NCI-H774 (cell line): ENCODE measurements around the gene CPSF4L.
"Not testable (repeated sequence)": the region's sequence is repeated elsewhere in the genome, so short reads cannot be mapped to it uniquely, and the experiment has no call there.

ENCODE experiments used
- DNase-seq: peaks from one replicate; lab custom pipeline; 2025; lab: John Stamatoyannopoulos, UW

The CPSF4L gene

GRCh38 chr17:73268582-73269328 is 7.1 kb upstream of the CPSF4L start:
- DNase-seq: no peak

DNA sequence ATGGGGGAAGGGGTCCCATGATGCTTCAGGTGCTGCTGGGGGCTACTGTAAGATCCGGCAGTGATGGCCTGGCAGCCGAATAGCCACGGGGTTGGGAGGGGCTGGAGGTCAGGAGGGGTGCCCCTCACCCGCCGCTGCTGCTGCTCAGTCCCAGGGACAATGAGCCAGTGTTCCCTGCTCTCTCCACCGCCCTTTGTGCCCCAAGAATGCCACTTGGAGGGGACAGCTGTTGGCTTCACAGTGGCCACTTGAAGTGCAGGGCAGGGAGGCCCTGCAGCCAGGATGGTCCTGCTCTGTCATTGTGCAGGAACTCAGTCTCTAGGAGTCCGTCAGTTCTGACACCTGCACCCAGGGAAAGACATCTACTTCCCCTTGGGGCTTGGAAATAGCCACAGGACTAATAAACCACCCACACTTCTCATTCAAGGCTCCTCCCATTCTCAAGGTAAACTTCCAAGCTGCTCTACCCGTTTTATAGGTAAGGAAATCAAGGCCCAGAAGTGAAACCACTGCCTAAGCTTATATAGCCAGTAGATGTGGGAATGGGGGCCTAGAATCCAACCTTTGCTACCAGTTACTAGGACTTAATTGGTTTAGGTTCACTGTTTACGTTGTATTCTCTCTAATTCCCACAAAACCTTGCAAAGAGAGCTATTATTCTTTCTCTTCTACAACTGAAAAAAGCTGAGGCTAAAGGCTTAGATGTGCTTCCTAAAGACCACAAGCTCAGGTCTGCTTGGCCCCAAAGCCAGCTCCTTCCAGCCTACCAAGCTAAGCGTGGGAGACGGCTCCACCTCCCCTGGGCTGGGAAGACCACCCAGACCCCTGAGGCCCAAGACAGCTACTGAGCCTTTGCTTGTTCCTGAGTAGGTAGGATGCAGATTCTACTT is 6.2 kb upstream of the CPSF4L start:
- DNase-seq: no peak

GRCh38 chr17:73266796-73267195 is 5.1 kb upstream of the CPSF4L start:
- DNase-seq: peak; percentile 27

DNA sequence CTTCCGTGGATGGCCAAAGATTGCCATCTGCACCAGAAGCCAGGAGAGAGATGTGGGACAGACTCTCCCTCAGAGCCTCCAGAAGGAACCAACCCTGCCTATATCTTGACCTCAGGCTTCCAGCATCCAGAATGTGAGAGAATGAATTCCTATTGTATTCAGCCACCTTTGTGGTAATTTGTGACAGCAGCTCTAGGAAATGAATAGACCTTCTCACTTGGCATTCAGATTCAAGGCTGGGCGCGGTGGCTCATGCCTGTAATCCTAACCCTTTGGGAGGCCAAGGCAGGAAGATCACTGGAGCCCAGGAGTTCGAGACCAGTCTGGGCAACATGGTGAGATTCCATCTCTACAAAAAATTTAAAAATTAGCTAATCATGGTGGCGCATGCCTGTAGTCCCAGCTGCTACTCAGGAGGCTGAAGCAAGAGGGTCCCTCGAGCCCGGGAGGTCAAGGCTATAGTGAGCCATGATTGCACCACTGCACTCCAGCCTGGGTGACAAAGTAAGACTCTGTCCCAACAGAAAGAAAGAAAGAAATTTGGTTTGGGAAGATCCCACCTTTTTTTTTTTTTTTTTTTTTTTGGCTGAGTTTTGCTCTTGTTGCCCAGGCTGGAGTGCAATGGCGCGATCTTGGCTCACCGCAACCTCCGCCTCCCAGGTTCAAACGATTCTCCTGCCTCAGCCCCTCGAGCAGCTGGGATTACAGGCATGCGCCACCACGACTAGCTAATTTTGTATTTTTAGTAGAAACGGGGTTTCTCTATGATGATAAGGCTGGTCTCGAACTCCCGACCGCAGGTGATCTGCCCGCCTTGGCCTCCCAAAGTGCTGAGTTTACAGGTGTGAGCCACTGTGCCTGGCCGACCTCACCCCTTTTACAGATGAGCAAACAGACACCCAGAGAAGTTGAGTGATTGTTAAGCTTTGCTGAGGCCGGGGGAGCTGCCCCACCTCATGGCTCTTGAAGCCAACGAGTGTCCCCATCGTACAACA is 4.3 kb upstream of the CPSF4L start:
- DNase-seq: no peak

DNA sequence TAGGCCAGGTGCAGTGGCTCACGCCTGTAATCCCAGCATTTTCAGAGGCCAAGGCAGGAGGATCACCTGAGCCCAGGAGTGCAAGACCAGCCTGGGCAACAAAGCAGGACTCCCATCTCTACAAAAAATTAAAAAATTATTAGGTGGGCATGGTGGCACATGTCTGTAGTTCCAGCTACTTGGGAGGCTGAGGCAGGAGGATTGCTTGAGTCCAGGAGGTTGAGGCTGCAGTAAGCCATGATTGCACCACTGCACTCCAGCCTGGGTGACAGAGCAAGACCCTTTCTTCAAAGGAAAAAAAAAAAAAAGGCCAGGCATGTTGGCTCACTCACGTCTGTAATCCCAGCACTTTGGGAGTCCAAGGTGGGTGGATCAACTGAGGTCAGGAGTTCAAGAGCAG is 2.8 kb upstream of the CPSF4L start:
- not testable (repeated sequence) for DNase-seq

- no peak for DNase-seq
Measured at GRCh38 chr17:73262676-73263642, 1.3 kb upstream of the CPSF4L start.

GRCh38 chr17:73261952-73262675 is 434 bp upstream of the CPSF4L start:
- DNase-seq: peak; percentile 48

DNA sequence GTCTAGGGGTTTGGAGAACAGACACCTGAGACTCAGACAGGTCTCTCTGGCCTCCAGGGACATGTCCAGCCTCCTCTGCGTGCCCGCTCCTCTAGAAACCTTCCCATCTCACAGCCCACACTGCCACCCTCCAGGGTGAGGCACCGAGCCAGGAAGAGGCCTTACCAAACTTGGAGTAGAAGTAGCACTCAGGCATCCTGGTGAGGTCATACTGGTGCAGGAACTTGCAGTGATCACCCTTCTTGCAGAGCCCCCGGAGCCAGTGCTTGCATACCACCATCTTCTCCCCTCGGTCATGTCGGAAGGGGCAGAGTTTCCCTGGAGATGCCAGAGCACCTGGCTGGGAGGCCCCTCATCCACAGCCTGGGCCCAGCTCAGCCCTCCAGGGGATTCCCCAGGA is 4.2 kb downstream of the CPSF4L start:
- no peak for DNase-seq

GRCh38 chr17:73256220-73256619 is 5.5 kb downstream of the CPSF4L start:
- DNase-seq: no peak

DNA sequence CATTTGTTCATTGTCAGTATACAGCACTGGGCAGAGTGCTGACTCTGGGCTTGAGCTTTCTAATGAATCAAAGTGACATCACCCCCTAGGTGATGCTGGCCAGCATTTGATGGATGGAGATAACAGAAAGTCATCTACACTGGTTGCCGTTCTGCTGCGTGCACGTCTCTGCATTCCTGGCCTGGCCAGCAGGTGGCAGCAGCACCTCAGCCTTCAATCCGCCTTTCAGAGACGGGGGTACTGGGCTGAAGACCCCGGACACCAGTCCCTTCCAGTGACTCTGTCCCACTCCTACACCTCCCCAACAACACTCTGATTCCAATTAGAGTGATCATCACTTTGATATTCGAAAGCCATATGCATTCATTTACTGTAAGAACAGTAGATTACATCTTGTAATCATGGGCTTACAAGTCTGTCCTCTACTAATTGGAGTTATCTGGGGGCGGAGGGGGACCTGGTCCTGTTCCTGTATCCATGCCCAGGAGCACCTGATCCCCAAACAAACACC is 6.0 kb downstream of the CPSF4L start:
- DNase-seq: peak; percentile 50

- no peak for DNase-seq
Measured at GRCh38 chr17:73251871-73252270, 9.8 kb downstream of the CPSF4L start.

- DNase-seq: no peak
Measured at GRCh38 chr17:73250851-73251640, 10.6 kb downstream of the CPSF4L start.

GRCh38 chr17:73249700-73250099 is 12.0 kb downstream of the CPSF4L start:
- peak; percentile 46 for DNase-seq

DNA sequence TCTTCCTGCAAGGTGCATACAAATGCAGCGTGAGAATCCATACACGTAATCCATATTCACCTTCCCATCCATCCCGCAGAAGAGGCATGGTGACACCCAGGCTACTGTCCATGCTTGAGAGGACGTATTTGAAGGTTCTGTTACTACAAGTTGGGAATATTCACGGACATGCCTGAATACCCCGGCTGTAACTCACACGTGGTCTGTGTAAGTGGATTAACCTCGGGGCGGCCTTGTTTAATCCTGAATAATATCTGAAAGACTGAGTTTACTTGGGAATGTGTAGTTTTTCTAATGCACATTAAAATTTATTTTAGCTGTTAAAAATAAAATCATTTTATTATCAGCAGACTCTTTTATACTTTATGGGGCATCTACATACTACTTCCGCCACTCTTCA is 13.1 kb downstream of the CPSF4L start:
- no peak for DNase-seq

DNA sequence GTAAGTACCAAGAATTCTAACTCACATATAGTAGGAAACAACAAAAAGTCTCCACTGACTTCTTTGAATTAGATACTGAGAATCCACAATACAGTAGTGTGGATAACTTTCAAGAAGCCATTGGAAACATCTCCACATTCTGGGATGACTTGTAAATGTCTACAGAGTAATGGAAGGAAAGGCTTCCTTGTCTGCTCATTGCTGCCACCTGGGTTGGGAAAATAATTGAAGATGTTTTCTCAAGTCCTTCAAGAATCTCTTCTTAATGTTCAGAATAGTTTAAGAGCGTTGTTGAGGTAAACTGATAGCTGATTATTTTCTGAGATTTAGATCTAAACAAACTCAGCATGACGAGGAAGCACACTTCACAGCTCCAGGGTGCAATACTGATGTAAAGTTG is 14.0 kb downstream of the CPSF4L start:
- no peak for DNase-seq

DNA sequence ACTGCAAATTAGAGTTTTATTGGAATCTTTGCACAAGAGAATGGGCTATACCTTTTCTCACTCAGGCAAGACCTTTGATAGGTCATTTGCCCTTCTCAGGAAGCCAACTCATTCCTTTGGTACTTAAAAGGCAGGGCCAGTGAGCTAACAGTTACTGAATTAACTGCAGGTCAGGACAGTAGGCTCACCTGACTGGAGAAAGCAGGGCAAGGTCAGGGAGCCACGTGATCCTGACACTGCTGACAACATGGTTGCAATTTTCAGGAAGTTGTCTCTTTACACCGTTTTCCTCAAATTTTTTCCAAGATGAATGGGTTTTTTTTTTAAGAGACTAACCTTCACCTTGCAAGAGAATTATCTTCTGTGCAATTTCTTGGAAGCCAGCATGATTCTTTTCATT is 21.1 kb downstream of the CPSF4L start:
- no peak for DNase-seq

GRCh38 chr17:73237714-73238113 is 24.0 kb downstream of the CPSF4L start:
- DNase-seq: no peak

GRCh38 chr17:73234736-73235135 is 26.9 kb downstream of the CPSF4L start:
- no peak for DNase-seq
